ENCODE results near the gene SEZ6.

The SEZ6 gene

GRCh38 chr17:28963055-28963611 is 42.7 kb downstream of the SEZ6 start:
- intact Hi-C loops (cut with DNase I), result no loop called here
- DNase-seq, result no peak

- intact Hi-C loops (cut with DNase I), result no loop called here
- peak in 1 of 42 donors; percentile 1 for DNase-seq
Observed at GRCh38 chr17:28961391-28961790, 44.4 kb downstream of the SEZ6 start.

- DNase-seq, result peak in 2 of 42 donors; percentile 16 to 25
Observed at GRCh38 chr17:28960256-28961061, 45.4 kb downstream of the SEZ6 start.

GRCh38 chr17:28959471-28959871 is 46.4 kb downstream of the SEZ6 start:
- intact Hi-C loops (cut with DNase I), result no loop called here

More at GRCh38 chr17:28960256-28961061, 45.4 kb downstream of the SEZ6 start:
- intact Hi-C loops (cut with DNase I), result no loop called here

GRCh38 chr17:28958820-28959455 is 46.9 kb downstream of the SEZ6 start:
- intact Hi-C loops (cut with DNase I), result no loop called here
- DNase-seq, result peak in 1 of 42 donors; percentile 16

More at GRCh38 chr17:28959471-28959871, 46.4 kb downstream of the SEZ6 start:
- DNase-seq, result peak in 1 of 42 donors; percentile 13

- intact Hi-C loops (cut with DNase I), result no loop called here
- DNase-seq, result peak in 2 of 42 donors; percentile 2 to 10
Observed at GRCh38 chr17:28957992-28958355, 47.9 kb downstream of the SEZ6 start.

GRCh38 chr17:28957277-28957991 is 48.4 kb downstream of the SEZ6 start:
- intact Hi-C loops (cut with DNase I), result no loop called here
- peak in 2 of 42 donors; percentile 9 to 22 for DNase-seq

- intact Hi-C loops (cut with DNase I), result no loop called here
- peak in 2 of 42 donors; percentile 9 to 22 for DNase-seq
Observed at GRCh38 chr17:28956861-28957260, 49.0 kb downstream of the SEZ6 start.

GRCh38 chr17:28956112-28956511 is 49.7 kb downstream of the SEZ6 start:
- DNase-seq, result peak in 11 of 42 donors; percentile 16 to 70 (median 44)
- intact Hi-C loops (cut with DNase I), result no loop called here

- intact Hi-C loops (cut with DNase I), result no loop called here
- peak in 2 of 42 donors; percentile 14 to 32 for DNase-seq
Observed at GRCh38 chr17:28955408-28955807, 50.4 kb downstream of the SEZ6 start.

GRCh38 chr17:28954886-28955285 is 50.9 kb downstream of the SEZ6 start:
- DNase-seq, result peak in 3 of 42 donors; percentile 3 to 11 (median 6)
- intact Hi-C loops (cut with DNase I), result loop anchor here (5.0 kb wide), 1 partner anchor 228 kb away; the partner anchor contains the start of genes NEK8 and TLCD1

- intact Hi-C loops (cut with DNase I), result loop anchor here (5.0 kb wide), 1 partner anchor 226 kb away; the partner anchor contains the start of genes NEK8 and TLCD1
- peak in 34 of 42 donors; percentile 18 to 86 (median 64) for DNase-seq
Observed at GRCh38 chr17:28953444-28954118, 52.3 kb downstream of the SEZ6 start.

- intact Hi-C loops (cut with DNase I), result loop anchor here (5.0 kb wide), 1 partner anchor 225 kb away; the partner anchor contains the start of genes NEK8 and TLCD1
- DNase-seq, result peak; percentile 93 to 100 (median 99)
Observed at GRCh38 chr17:28951991-28952975, 53.5 kb downstream of the SEZ6 start.

GRCh38 chr17:28951428-28951990 is 54.3 kb downstream of the SEZ6 start, which contains the start of gene PHF12:
TSS of gene PHF12 (minus strand) at chr17:28951518. CDS start at chr17:28950960, 558 bp downstream.
- intact Hi-C loops (cut with DNase I), result loop anchor here (5.0 kb wide), 1 partner anchor 224 kb away; the partner anchor contains the start of genes NEK8 and TLCD1

GRCh38 chr17:28950752-28951427 is 54.9 kb downstream of the SEZ6 start:
- intact Hi-C loops (cut with DNase I), result loop anchor here (5.0 kb wide), 1 partner anchor 224 kb away; the partner anchor contains the start of genes NEK8 and TLCD1
- peak in 2 of 42 donors; percentile 27 to 39 for DNase-seq

More at GRCh38 chr17:28951428-28951990, 54.3 kb downstream of the SEZ6 start, which contains the start of gene PHF12:
- DNase-seq, result peak; percentile 98 to 100 (median 99)
